ENCODE data around the gene CTRL. TPM values are rescaled to one million over a fixed set of nuclear protein-coding genes. Genes with fewer than 3 reads are reported as not detected.

Gene CTRL
- total and polyA plus RNA-seq, 2 donors (not counting 3 experiments of a cell fraction or from before 2014, with no cell fraction given), result 1.0 to 1.1 TPM

GRCh38 chr16:67948015-67948414 lies 16.4 kb upstream of the CTRL start:
- no peak for DNase-seq (ENCODE audit: low read depth, low spot score)
- Histone ChIP-seq H3K9me1 (replicated peaks; ENCODE audit: control insufficient read depth, extremely low read depth, insufficient read depth, low read length) (no peaks in the 10 kb centered on the region), H3K4me2 (ENCODE audit: insufficient read depth, low read length) (no peak overlapping the region), H3K27me3 (ENCODE audit: control insufficient read depth in 2 of 2, insufficient read depth in 2 of 2, low read length in 2 of 2) (no peaks in the 10 kb centered on the region), H2AFZ (ENCODE audit: low read depth, low read length) (no peak overlapping the region), H3K9me3 (replicated peaks; ENCODE audit: control insufficient read depth, insufficient read depth, low read length) (no peaks in the 10 kb centered on the region), H3K9ac (replicated peaks; ENCODE audit: extremely low read depth, insufficient read depth, low read length) (no peak overlapping the region), H3K4me1 (ENCODE audit: control insufficient read depth, extremely low read depth, insufficient read depth, low read length) (no peaks in the 10 kb centered on the region), H4K20me1 (replicated peaks; ENCODE audit: control insufficient read depth, extremely low read depth, insufficient read depth, low read length) (no peaks in the 10 kb centered on the region), H3K27ac (ENCODE audit: insufficient read depth, low read depth, low read length) (no peak overlapping the region), H3K79me2 (ENCODE audit: control insufficient read depth, insufficient read depth, low read length) (no peaks in the 10 kb centered on the region), H3K4me3 (replicated peaks in 1 of 3; ENCODE audit: insufficient read depth in 1 of 3, low read depth in 1 of 3, low read length in 3 of 3) (no peak overlapping the region), H3K36me3 (ENCODE audit: control insufficient read depth in 2 of 2, extremely low read depth in 1 of 2, insufficient read depth in 2 of 2, low read length in 2 of 2) (peaks cover 31 to 84% of the 10 kb centered on the region in 2 experiments)
- POLR2A ChIA-PET, result no interaction called here
- dilution Hi-C loops (cut with MboI; ENCODE audit: extremely low pct_ligation_motif_present, low sequenced_read_pairs), result no loop called here
- no peak for FAIRE-seq
- no TSS peak for BruUV-seq (replicated peaks)
- TF ChIP-seq CTCF (IDR thresholded peaks at IDR 0.05; ENCODE audit: extremely low read depth in 1 of 2, insufficient read depth in 1 of 2, low read depth in 1 of 2, low read length in 2 of 2), result no peak
- TF ChIP-seq, protein P1, sequence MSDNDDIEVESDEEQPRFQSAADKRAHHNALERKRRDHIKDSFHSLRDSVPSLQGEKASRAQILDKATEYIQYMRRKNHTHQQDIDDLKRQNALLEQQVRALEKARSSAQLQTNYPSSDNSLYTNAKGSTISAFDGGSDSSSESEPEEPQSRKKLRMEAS (IDR thresholded peaks at IDR 0.05; ENCODE audit: insufficient read depth, insufficient read length), result no peak
- no peak for TF ChIP-seq FOS (IDR thresholded peaks at IDR 0.05; ENCODE audit: borderline replicate concordance, insufficient read depth, low read length)
- no peak for TF ChIP-seq GATA2 (IDR thresholded peaks at IDR 0.05; ENCODE audit: insufficient read depth, insufficient read length, low read depth, low read length)
- CTCF ChIA-PET, result no interaction called here
- intact Hi-C loops (cut with micrococcal nuclease), result no loop called here

- CTCF ChIA-PET, result interaction anchor here (1.0 to 1.5 kb wide), 5 partner anchors 64 to 426 kb away, joined by 3 to 6 read pairs (median 4); no protein-coding TSS in a partner anchor
- dilution Hi-C loops (cut with MboI; ENCODE audit: extremely low pct_ligation_motif_present, low sequenced_read_pairs) (no loop called here), intact Hi-C loops (cut with micrococcal nuclease) (no loop called here)
- Histone ChIP-seq H3K4me3 (replicated peaks in 1 of 3; ENCODE audit: insufficient read depth in 1 of 3, low read depth in 1 of 3, low read length in 3 of 3) (no peak overlapping the region), H3K9me1 (replicated peaks; ENCODE audit: control insufficient read depth, extremely low read depth, insufficient read depth, low read length) (no peaks in the 10 kb centered on the region), H2AFZ (ENCODE audit: low read depth, low read length) (no peak overlapping the region), H3K4me2 (ENCODE audit: insufficient read depth, low read length) (no peak overlapping the region), H3K4me1 (ENCODE audit: control insufficient read depth, extremely low read depth, insufficient read depth, low read length) (no peaks in the 10 kb centered on the region), H3K27me3 (ENCODE audit: control insufficient read depth in 2 of 2, insufficient read depth in 2 of 2, low read length in 2 of 2) (no peaks in the 10 kb centered on the region), H4K20me1 (replicated peaks; ENCODE audit: control insufficient read depth, extremely low read depth, insufficient read depth, low read length) (no peaks in the 10 kb centered on the region), H3K27ac (ENCODE audit: insufficient read depth, low read depth, low read length) (no peak overlapping the region), H3K79me2 (ENCODE audit: control insufficient read depth, insufficient read depth, low read length) (no peaks in the 10 kb centered on the region), H3K36me3 (ENCODE audit: control insufficient read depth in 2 of 2, extremely low read depth in 1 of 2, insufficient read depth in 2 of 2, low read length in 2 of 2) (peaks cover 30 to 90% of the 10 kb centered on the region in 2 experiments), H3K9me3 (replicated peaks; ENCODE audit: control insufficient read depth, insufficient read depth, low read length) (no peaks in the 10 kb centered on the region), H3K9ac (replicated peaks; ENCODE audit: extremely low read depth, insufficient read depth, low read length) (no peak overlapping the region)
- no peak for DNase-seq (ENCODE audit: low read depth, low spot score)
- BruUV-seq (replicated peaks), result no TSS peak
- POLR2A ChIA-PET, result no interaction called here
- no peak for FAIRE-seq
- TF ChIP-seq FOS (IDR thresholded peaks at IDR 0.05; ENCODE audit: borderline replicate concordance, insufficient read depth, low read length) (no peak), GATA2 (IDR thresholded peaks at IDR 0.05; ENCODE audit: insufficient read depth, insufficient read length, low read depth, low read length) (no peak), POLR2A (IDR thresholded peaks at IDR 0.05; ENCODE audit: low read depth, low read length) (no peak), CTCF (IDR thresholded peaks at IDR 0.05; ENCODE audit: extremely low read depth in 1 of 2, insufficient read depth in 1 of 2, low read depth in 1 of 2, low read length in 2 of 2) (no peak), JUN (IDR thresholded peaks at IDR 0.05; ENCODE audit: borderline replicate concordance, insufficient read depth, insufficient read length, low read depth) (no peak)
- TF ChIP-seq, protein P1 (IDR thresholded peaks at IDR 0.05; ENCODE audit: insufficient read depth, insufficient read length), result no peak
Measured at GRCh38 chr16:67946966-67947558, 15.4 kb upstream of the CTRL start.

All from endothelial cell of umbilical vein (primary cell).